Endodermal cell (in vitro differentiated cells): ENCODE data around the gene TOLLIP. TPM values are rescaled to one million over a fixed set of nuclear protein-coding genes. Genes with fewer than 3 reads are reported as not detected.
A peak's percentile ranks its signal among the peaks of the same experiment; 100 is the strongest.
"Not testable (repeated sequence)": the region's sequence is repeated elsewhere in the genome, so short reads cannot be mapped to it uniquely, and the experiment has no call there.

Source experiments
- DNase-seq: peaks from one replicate; pipeline ENCODE4 v3.0.0-alpha.2; 2017
- H3K27ac ChIP-seq: 2 replicates; pipeline ENCODE4 v1.5.1; 2013; ENCODE audit warnings: mild to moderate bottlenecking, low read depth, low read length, moderate library complexity
- H3K27me3 ChIP-seq: 2 replicates; pipeline ENCODE4 v1.6.1; 2013; ENCODE audit warnings: mild to moderate bottlenecking, low read length, moderate library complexity; ENCODE audit not compliant: insufficient read depth, control insufficient read depth, poor library complexity, severe bottlenecking
- H3K36me3 ChIP-seq: 2 replicates; pipeline ENCODE4 v1.7.0; 2013; ENCODE audit warnings: mild to moderate bottlenecking, low read length, moderate library complexity; ENCODE audit not compliant: control insufficient read depth, insufficient read depth
- H3K4me1 ChIP-seq: one replicate; pipeline ENCODE4 v1.7.0; 2013; ENCODE audit warnings: low read length; ENCODE audit not compliant: control insufficient read depth, insufficient read depth
- H3K4me3 ChIP-seq: 2 replicates; pipeline ENCODE4 v1.5.1; 2013; ENCODE audit warnings: mild to moderate bottlenecking, low read length, moderate library complexity
- H3K9ac ChIP-seq: 2 replicates; pipeline ENCODE4 v1.6.1; 2013; ENCODE audit warnings: mild to moderate bottlenecking, low read length, moderate library complexity; ENCODE audit not compliant: poor library complexity, severe bottlenecking; ENCODE audit errors: extremely low read depth
- H3K9me3 ChIP-seq: 2 replicates; pipeline ENCODE4 v1.6.1; 2013; ENCODE audit warnings: mild to moderate bottlenecking, low read length, moderate library complexity; ENCODE audit not compliant: control insufficient read depth
- H3K27ac Mint-ChIP-seq: 2 replicates; pipeline ENCODE4 v1.8.0; 2020; ENCODE audit warnings: mixed read lengths
- H3K27me3 Mint-ChIP-seq: 2 replicates; pipeline ENCODE4 v1.8.0; 2021; ENCODE audit warnings: mild to moderate bottlenecking, mixed read lengths; ENCODE audit not compliant: insufficient read depth
- H3K36me3 Mint-ChIP-seq: 2 replicates; pipeline ENCODE4 v1.8.0; 2020; ENCODE audit warnings: low read depth, mixed read lengths
- H3K4me1 Mint-ChIP-seq: 2 replicates; pipeline ENCODE4 v1.8.0; 2020; ENCODE audit warnings: mixed read lengths
- H3K4me3 Mint-ChIP-seq: 2 replicates; pipeline ENCODE4 v1.8.0; 2020; ENCODE audit warnings: mild to moderate bottlenecking, moderate library complexity, mixed read lengths
- H3K9me3 Mint-ChIP-seq: 2 replicates; pipeline ENCODE4 v1.8.0; 2020; ENCODE audit warnings: mild to moderate bottlenecking, mixed read lengths
- CTCF ChIP-seq: fragments of 200-600 bp; sonication (generic); conservative IDR thresholded peaks from 2 replicates; pipeline ENCODE4 v1.5.0; 2021; ENCODE audit warnings: antibody characterized with exemption, mild to moderate bottlenecking
- WGBS, 2 experiments: methylation state at CpG; one replicate each; pipeline versions ENCODE4 v1.1.5 to v1.1.7; 2013; ENCODE audit warnings: missing lambda C conversion rate in 2 of 2, mixed read lengths in 1 of 2; ENCODE audit not compliant: insufficient coverage in 1 of 2, insufficient read length in 1 of 2; 5-methylcytosine and 5-hydroxymethylcytosine counted together
- total RNA-seq, 2 donors: library from RNA; stranded (reverse); fragmentation: NEBNext Ultra II Directional in 1 of 2; extraction: Animal tissue kit (Norgen Biotek cat#: 25700) in 1 of 2; gene quantifications; 2 replicates in 1 of 2; 3 replicates in 1 of 2; pipeline ENCODE4 v1.2.1, GENCODE V29; 2021

TOLLIP gene
- total RNA-seq, 2 donors from 2014 or later = 34.3 to 37.4 TPM

DNA sequence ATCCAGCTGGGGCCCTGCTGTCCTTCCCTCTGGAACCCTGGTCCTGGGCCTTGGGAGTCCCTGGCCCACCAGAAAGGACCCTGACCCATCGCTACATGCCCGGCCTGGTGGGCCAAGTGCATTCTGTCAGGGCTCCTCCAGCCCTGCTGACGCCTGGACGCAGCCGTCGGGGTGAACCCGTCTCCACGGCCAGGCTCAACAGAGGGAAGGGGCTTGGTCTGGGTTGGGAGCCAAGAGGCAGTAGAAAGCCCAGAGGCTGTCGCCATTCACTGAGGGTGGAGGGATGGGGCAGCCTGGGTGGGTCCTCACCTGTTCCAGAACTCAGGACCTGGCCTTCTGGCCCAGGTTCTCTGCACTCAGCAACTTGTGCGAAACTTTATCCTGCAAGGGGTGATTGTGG is 39.0 kb downstream of the TOLLIP start:
- Histone ChIP-seq H3K9ac (no peak overlapping the region), H3K4me1 (no peaks in the 10 kb centered on the region), H3K9me3 (peaks cover 9% of the 10 kb centered on the region), H3K36me3 (peaks cover 5% of the 10 kb centered on the region), H3K4me3 (no peak overlapping the region), H3K27ac (peak overlapping the region; percentile 24), H3K27me3 (no peaks in the 10 kb centered on the region)
- Mint-ChIP-seq H3K27ac (no peak overlapping the region), H3K4me1 (peaks cover 3% of the 10 kb centered on the region), H3K4me3 (no peak overlapping the region), H3K27me3 (no peaks in the 10 kb centered on the region), H3K9me3 (peaks cover 16% of the 10 kb centered on the region), H3K36me3 (peaks cover 8% of the 10 kb centered on the region)
- WGBS, 2 experiments = 93 to 97% methylated on average over 10 of the region's 10 CpGs
- TF ChIP-seq CTCF = no peak
- DNase-seq = no peak

DNA sequence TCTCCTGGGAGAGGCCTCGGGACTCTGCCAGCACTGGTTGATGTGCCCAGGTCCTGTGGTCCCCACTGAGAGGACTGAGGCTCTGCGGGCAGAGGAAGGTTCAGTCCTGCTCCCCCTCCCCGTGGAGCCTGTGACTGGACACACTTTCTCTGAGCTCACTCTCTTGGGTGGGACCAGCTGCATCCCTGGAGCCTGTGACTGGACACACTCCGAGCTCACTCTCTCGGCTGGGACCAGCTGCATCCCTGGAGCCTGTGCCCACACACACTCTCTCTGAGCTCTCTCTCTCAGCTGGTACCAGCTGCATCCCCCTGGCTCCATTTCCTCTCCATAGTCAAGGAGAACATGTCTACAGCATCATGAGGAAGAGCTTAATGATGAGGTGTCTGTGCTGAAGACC is 39.5 kb downstream of the TOLLIP start:
- H3K4me1 ChIP-seq = no peaks in the 10 kb centered on the region
- Mint-ChIP-seq H3K36me3 (peaks cover 6% of the 10 kb centered on the region), H3K4me1 (peaks cover 3% of the 10 kb centered on the region), H3K27me3 (no peaks in the 10 kb centered on the region), H3K9me3 (peaks cover 21% of the 10 kb centered on the region), H3K4me3 (no peak overlapping the region), H3K27ac (no peak overlapping the region)
- H3K4me3 ChIP-seq = no peak overlapping the region
- no peak overlapping the region for H3K27ac ChIP-seq
- DNase-seq = no peak
- peaks cover 2% of the 10 kb centered on the region for H3K36me3 ChIP-seq
- TF ChIP-seq CTCF = no peak
- H3K27me3 ChIP-seq = no peaks in the 10 kb centered on the region
- H3K9me3 ChIP-seq = peaks cover 14% of the 10 kb centered on the region
- H3K9ac ChIP-seq = no peak overlapping the region
- WGBS, 2 experiments = 80 to 92% methylated on average over 4 to 5 of the region's 5 CpGs

DNA sequence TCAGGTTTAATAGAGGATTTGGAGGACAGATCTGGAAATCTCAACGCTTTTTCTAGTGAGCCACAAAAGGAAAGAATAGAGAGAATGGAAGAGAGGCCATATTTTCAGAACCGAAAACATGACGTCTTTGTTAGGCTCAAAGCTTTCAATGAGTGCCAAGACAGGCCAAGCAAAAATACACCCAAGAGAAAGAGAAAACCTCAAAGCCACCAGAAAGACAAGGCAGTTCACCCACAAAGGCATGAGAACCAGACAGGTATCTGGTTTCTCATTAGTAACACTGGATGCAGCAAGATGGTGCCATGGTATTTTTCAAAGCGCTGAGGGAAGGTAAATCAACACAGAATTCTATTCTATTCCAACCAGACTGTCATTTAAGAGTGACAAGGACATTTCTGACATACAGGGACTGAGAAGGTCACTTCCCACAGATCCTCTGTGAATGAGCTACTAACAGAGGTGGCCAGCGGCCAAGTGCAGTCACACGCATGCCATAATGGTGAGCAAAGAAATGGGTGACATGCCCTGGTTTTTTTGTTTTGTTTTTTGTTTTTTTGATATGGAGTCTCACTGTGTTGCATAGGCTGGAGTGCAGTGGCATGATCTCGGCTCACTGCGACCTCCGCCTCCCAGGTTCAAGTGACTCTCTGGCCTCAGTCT is 41.9 kb downstream of the TOLLIP start:
- Histone ChIP-seq H3K4me3 (no peak overlapping the region), H3K4me1 (no peaks in the 10 kb centered on the region), H3K9me3 (peaks cover 16% of the 10 kb centered on the region), H3K9ac (no peak overlapping the region), H3K36me3 (no peaks in the 10 kb centered on the region), H3K27ac (no peak overlapping the region), H3K27me3 (no peaks in the 10 kb centered on the region)
- WGBS, 2 experiments = 92 to 97% methylated on average over 8 to 9 of the region's 9 CpGs
- TF ChIP-seq CTCF = no peak
- Mint-ChIP-seq H3K27ac (no peak overlapping the region), H3K9me3 (peaks cover 28% of the 10 kb centered on the region), H3K36me3 (peaks cover 4% of the 10 kb centered on the region), H3K4me3 (no peak overlapping the region), H3K4me1 (peaks cover 5% of the 10 kb centered on the region), H3K27me3 (peaks cover 3% of the 10 kb centered on the region)
- DNase-seq = no peak

DNA sequence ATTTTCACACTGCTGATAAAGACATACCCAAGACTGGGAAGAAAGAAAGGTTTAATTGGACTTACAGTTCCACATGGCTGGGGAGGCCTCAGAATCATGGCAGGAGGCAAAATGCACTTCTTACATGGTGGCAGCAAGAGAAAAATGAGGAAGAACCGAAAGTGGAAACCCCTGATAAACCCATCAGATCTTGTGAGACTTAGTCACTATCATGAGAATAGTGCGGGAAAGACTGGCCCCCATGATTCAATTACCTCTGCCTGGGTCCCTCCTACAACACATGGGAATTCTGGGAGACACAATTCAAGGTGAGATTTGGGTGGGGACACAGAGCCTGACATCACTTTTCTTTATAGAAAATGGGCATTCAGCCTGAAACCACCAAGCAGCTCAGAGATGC is 42.5 kb downstream of the TOLLIP start:
- not testable (repeated sequence) for H3K36me3 ChIP-seq, H3K27ac ChIP-seq, H3K9ac ChIP-seq, H3K27me3 Mint-ChIP-seq, H3K4me1 ChIP-seq, H3K27ac Mint-ChIP-seq, H3K4me3 ChIP-seq, H3K4me1 Mint-ChIP-seq, H3K27me3 ChIP-seq, DNase-seq, H3K36me3 Mint-ChIP-seq, H3K4me3 Mint-ChIP-seq
- 71 to 89% methylated on average over 2 of the region's 2 CpGs for WGBS, 2 experiments
- H3K9me3 Mint-ChIP-seq = peaks cover 28% of the 10 kb centered on the region
- peaks cover 16% of the 10 kb centered on the region for H3K9me3 ChIP-seq

GRCh38 chr11:1265480-1265879 is 44.0 kb downstream of the TOLLIP start:
- not testable (repeated sequence) for H3K9ac ChIP-seq, H3K4me3 ChIP-seq, H3K4me1 Mint-ChIP-seq, H3K36me3 Mint-ChIP-seq, H3K27me3 ChIP-seq, DNase-seq, H3K27ac Mint-ChIP-seq, H3K36me3 ChIP-seq, H3K27me3 Mint-ChIP-seq, H3K4me1 ChIP-seq, H3K4me3 Mint-ChIP-seq, H3K27ac ChIP-seq
- peaks cover 28% of the 10 kb centered on the region for H3K9me3 Mint-ChIP-seq
- 94 to 100% methylated on average over 1 to 4 of the region's 4 CpGs for WGBS, 2 experiments
- peaks cover 16% of the 10 kb centered on the region for H3K9me3 ChIP-seq
